Hepatocyte (in vitro differentiated cells): ENCODE data around the gene TPTE2.

Experiments
- EZH2 ChIP-seq: fragments of 200-600 bp; sonication (generic); IDR thresholded peaks from 2 replicates; pipeline ENCODE4 v1.6.1; 2016; ENCODE audit warnings: antibody characterized with exemption, mild to moderate bottlenecking, borderline replicate concordance
- EZH2phosphoT487 ChIP-seq: fragments of 200-600 bp; sonication (generic); IDR thresholded peaks from one replicate; pipeline ENCODE4 v1.6.1; 2018; ENCODE audit warnings: antibody characterized with exemption, mild to moderate bottlenecking, low read depth, moderate library complexity; ENCODE audit not compliant: unreplicated experiment, severe bottlenecking
- TF ChIP-seq, protein P1 (sequence below): fragments of 200-600 bp; sonication (generic); IDR thresholded peaks from 2 replicates; pipeline ENCODE4 v1.5.1; 2016; ENCODE audit warnings: antibody characterized with exemption, mild to moderate bottlenecking; ENCODE audit not compliant: poor library complexity

DNA sequence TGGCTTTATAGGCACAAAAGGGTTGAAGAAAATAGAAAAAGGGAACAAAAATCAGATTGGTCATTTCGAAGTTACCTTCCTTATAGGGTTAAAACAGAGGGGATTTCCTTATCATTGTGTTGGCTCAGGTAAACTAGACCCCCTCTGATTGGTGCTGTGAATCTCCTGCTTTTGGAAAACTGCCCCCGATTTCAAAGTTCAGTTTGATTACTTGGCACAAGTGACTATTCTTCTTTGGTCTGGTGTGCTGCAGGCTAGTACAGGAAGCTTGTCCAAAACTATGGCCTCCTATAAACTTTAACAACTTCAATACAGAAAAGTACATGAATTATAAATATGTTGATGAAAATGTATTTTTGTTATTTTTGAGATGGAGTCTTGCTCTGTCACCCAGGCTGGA lies 13.9 kb upstream of the TPTE2 start:
- TF ChIP-seq, protein P1, sequence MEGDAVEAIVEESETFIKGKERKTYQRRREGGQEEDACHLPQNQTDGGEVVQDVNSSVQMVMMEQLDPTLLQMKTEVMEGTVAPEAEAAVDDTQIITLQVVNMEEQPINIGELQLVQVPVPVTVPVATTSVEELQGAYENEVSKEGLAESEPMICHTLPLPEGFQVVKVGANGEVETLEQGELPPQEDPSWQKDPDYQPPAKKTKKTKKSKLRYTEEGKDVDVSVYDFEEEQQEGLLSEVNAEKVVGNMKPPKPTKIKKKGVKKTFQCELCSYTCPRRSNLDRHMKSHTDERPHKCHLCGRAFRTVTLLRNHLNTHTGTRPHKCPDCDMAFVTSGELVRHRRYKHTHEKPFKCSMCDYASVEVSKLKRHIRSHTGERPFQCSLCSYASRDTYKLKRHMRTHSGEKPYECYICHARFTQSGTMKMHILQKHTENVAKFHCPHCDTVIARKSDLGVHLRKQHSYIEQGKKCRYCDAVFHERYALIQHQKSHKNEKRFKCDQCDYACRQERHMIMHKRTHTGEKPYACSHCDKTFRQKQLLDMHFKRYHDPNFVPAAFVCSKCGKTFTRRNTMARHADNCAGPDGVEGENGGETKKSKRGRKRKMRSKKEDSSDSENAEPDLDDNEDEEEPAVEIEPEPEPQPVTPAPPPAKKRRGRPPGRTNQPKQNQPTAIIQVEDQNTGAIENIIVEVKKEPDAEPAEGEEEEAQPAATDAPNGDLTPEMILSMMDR, result no peak
- TF ChIP-seq EZH2phosphoT487 (no peak), EZH2 (no peak)
